ENCODE measurements around the gene GALE.

DNA sequence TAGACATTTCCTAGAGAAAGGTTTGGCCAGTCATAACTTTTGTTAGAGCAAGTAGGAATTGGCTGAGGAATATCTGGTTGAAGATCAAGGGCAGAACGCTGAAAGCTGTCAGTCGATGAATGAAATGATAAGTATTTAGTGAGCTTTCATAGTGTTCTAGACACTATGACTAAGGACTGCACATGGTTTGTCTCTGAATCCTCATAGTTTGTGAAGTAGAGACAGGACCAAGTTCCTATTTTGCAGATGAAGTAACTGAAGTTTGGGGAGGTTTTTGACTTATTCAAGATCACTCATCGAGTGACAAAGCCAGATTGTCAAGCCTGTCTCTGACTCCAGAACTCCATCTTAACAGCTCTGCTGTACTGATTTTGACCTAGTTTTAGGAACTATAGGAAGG is 52.5 kb downstream of the GALE start:
- TF ChIP-seq POLR2A (IDR thresholded peaks at IDR 0.05): no peak
- TF ChIP-seq, protein P1, sequence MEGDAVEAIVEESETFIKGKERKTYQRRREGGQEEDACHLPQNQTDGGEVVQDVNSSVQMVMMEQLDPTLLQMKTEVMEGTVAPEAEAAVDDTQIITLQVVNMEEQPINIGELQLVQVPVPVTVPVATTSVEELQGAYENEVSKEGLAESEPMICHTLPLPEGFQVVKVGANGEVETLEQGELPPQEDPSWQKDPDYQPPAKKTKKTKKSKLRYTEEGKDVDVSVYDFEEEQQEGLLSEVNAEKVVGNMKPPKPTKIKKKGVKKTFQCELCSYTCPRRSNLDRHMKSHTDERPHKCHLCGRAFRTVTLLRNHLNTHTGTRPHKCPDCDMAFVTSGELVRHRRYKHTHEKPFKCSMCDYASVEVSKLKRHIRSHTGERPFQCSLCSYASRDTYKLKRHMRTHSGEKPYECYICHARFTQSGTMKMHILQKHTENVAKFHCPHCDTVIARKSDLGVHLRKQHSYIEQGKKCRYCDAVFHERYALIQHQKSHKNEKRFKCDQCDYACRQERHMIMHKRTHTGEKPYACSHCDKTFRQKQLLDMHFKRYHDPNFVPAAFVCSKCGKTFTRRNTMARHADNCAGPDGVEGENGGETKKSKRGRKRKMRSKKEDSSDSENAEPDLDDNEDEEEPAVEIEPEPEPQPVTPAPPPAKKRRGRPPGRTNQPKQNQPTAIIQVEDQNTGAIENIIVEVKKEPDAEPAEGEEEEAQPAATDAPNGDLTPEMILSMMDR (IDR thresholded peaks at IDR 0.05): no peak

Data from uterus (tissue), 2 donors.